Parathyroid adenoma (tissue), 2 donors: ENCODE data around the gene HDC.

Experiments
- H2AFZ ChIP-seq: fragments of 300-600 bp; sonication (generic); one replicate; pipeline ENCODE4 v1.7.0; 2017; ENCODE audit warnings: antibody characterized with exemption, mild to moderate bottlenecking
- H3K27ac ChIP-seq: fragments of 300-600 bp; sonication (generic); one replicate; pipeline ENCODE4 v1.7.0; 2017
- H3K27me3 ChIP-seq: fragments of 300-600 bp; sonication (generic); one replicate; pipeline ENCODE4 v1.7.0; 2017; ENCODE audit warnings: low read length; ENCODE audit not compliant: control insufficient read depth, insufficient read depth
- H3K36me3 ChIP-seq: fragments of 300-600 bp; sonication (generic); one replicate; pipeline ENCODE4 v1.7.0; 2017; ENCODE audit warnings: low read length; ENCODE audit not compliant: control insufficient read depth, insufficient read depth
- H3K4me1 ChIP-seq: fragments of 300-600 bp; sonication (generic); one replicate; pipeline ENCODE4 v1.7.0; 2017; ENCODE audit warnings: control low read depth
- H3K4me2 ChIP-seq: fragments of 300-600 bp; sonication (generic); one replicate; pipeline ENCODE4 v1.7.0; 2017; ENCODE audit warnings: low read length
- H3K4me3 ChIP-seq: fragments of 300-600 bp; sonication (generic); one replicate; pipeline ENCODE4 v1.7.0; 2017; ENCODE audit warnings: low read depth, low read length
- H3K79me2 ChIP-seq: fragments of 300-600 bp; sonication (generic); one replicate; pipeline ENCODE4 v1.7.0; 2017; ENCODE audit warnings: control low read depth
- H3K9ac ChIP-seq: fragments of 300-600 bp; sonication (generic); one replicate; pipeline ENCODE4 v1.7.0; 2017; ENCODE audit warnings: mild to moderate bottlenecking
- H3K9me3 ChIP-seq: fragments of 300-600 bp; sonication (generic); one replicate; pipeline ENCODE4 v1.7.0; 2017; ENCODE audit warnings: low read length; ENCODE audit not compliant: control insufficient read depth
- TF ChIP-seq, protein P1 (sequence below): fragments of 300-600 bp; sonication (generic); IDR thresholded peaks from one replicate; pipeline ENCODE4 v1.7.0; 2017; ENCODE audit warnings: antibody characterized with exemption, mild to moderate bottlenecking
- donor health status: primary hyperparathyroidism.

The HDC gene

DNA sequence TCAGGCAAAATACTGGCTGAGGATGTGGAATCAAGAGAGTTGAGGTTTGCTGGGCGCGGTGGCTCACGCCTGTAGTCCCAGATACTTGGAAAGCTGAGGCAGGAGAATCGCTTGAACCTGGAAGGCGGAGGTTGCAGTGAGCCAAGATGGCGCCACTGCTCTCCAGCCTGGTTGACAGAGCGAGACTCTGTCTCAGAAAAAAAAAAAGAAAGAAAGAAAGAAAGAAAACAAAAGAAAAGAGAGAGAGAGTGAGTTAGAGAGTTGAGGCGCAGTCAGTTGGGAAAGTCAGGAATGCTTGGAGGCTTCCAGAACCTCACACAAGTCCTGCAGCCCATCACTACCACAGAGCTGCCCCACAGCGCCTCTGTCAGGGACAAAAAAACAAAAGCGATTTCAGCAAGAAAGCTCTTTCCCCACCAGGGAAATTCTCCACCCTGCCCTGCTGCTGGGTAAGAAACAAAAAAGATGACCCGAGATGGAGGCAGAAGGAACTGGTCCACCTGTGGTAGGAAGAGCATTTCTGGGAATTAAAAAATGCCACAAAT, 13.8 kb downstream of the HDC start:
- no peaks in the 10 kb centered on the region for H3K9me3 ChIP-seq
- H3K4me1 ChIP-seq, result no peaks in the 10 kb centered on the region
- H3K36me3 ChIP-seq, result no peaks in the 10 kb centered on the region
- H3K4me2 ChIP-seq, result no peak overlapping the region
- no peak overlapping the region for H3K4me3 ChIP-seq
- no peak overlapping the region for H3K9ac ChIP-seq
- TF ChIP-seq, protein P1, sequence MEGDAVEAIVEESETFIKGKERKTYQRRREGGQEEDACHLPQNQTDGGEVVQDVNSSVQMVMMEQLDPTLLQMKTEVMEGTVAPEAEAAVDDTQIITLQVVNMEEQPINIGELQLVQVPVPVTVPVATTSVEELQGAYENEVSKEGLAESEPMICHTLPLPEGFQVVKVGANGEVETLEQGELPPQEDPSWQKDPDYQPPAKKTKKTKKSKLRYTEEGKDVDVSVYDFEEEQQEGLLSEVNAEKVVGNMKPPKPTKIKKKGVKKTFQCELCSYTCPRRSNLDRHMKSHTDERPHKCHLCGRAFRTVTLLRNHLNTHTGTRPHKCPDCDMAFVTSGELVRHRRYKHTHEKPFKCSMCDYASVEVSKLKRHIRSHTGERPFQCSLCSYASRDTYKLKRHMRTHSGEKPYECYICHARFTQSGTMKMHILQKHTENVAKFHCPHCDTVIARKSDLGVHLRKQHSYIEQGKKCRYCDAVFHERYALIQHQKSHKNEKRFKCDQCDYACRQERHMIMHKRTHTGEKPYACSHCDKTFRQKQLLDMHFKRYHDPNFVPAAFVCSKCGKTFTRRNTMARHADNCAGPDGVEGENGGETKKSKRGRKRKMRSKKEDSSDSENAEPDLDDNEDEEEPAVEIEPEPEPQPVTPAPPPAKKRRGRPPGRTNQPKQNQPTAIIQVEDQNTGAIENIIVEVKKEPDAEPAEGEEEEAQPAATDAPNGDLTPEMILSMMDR, result no peak
- no peaks in the 10 kb centered on the region for H3K27me3 ChIP-seq
- H3K79me2 ChIP-seq, result no peaks in the 10 kb centered on the region
- H2AFZ ChIP-seq, result no peak overlapping the region
- H3K27ac ChIP-seq, result no peak overlapping the region

DNA sequence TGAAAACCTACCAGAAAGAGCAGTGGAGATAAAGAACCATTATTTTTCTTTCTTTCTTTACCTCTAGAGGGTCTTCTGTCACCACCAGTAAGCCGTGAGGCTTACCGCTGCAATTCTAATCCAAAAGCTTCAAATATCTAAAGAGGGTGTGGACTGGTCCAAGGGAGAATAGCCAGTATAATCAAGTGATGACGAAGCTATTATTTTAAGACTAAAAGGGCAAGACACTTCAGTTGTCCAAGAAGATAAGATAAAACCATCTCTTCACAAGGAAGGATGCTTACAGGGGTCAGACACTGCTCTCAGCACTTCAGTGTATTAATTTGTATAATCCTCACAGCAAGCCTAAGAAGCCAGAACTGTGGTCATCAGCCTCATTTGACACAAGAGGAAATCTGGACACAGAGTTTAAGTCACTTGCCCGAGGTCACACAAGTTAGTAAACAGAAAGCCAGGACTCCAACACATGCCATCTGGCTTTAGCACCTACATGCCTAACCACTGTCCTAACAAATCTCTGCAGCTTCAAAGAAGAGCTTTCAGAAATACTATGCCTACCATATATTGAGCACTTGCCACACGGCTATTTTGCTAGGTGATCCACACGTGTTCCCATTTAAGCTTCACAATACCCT, 14.6 kb downstream of the HDC start:
- Histone ChIP-seq H3K27me3 (no peaks in the 10 kb centered on the region), H3K27ac (no peak overlapping the region), H3K9me3 (no peaks in the 10 kb centered on the region), H3K9ac (no peak overlapping the region), H3K4me2 (no peak overlapping the region), H3K4me3 (no peak overlapping the region), H3K36me3 (no peaks in the 10 kb centered on the region), H3K4me1 (no peaks in the 10 kb centered on the region), H2AFZ (no peak overlapping the region), H3K79me2 (no peaks in the 10 kb centered on the region)
- TF ChIP-seq, protein P1, result no peak

DNA sequence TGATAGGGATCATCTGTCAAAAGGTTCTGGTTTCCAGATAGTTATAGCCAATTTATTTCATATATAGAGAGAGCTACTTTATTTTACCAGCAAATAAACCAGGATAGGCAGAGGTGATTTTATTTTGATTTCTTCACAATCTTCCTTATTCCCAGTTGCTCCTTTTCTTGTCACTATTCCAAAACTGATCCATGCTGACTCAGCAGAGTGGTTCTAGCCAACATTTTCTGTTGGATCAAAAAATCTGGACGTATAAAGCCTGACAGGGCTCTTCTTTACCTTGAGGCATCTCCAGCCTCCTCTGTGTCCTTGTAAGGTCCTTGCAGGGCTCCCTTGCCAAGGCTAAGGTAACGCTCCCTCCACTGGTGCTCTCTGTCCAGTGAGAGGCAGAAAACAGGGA, 15.8 kb downstream of the HDC start:
- H3K9me3 ChIP-seq, result no peaks in the 10 kb centered on the region

DNA sequence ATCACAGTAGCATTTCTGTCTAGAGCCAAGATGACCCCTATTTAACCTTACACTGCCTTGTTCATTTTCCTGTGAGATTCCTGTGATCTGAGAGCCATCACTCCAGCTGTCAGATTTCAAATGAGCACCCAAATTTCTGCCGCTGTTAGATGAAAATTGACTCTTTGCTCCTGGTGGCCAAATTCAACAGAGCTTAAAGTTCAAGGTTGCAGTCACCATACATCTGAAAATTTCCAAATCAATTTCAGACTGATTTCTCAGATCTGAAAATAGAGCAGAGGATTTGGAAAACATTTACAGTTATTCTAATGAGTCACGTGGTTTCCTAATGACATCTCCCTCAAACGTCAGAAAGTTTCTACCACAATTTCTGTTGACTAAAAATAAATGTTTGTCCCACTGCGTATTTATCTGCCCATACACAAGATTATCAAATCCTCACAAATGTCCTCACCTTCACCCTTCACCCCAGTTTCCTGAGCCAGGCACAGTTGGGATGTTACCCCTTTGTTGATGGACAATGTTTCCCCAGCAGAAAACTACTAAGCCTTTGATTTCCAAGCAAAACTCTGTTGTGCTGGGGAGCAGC, 16.4 kb downstream of the HDC start:
- Histone ChIP-seq H3K4me1 (no peaks in the 10 kb centered on the region), H3K79me2 (no peaks in the 10 kb centered on the region), H2AFZ (no peak overlapping the region), H3K36me3 (no peaks in the 10 kb centered on the region), H3K27me3 (no peaks in the 10 kb centered on the region), H3K27ac (no peak overlapping the region), H3K4me3 (no peak overlapping the region), H3K4me2 (no peak overlapping the region), H3K9me3 (no peaks in the 10 kb centered on the region), H3K9ac (no peak overlapping the region)
- TF ChIP-seq, protein P1, result no peak

More for the DNA sequence above, 15.8 kb downstream of the HDC start:
- no peak overlapping the region for H2AFZ ChIP-seq
- no peaks in the 10 kb centered on the region for H3K79me2 ChIP-seq
- no peaks in the 10 kb centered on the region for H3K36me3 ChIP-seq
- H3K9ac ChIP-seq, result no peak overlapping the region
- H3K27me3 ChIP-seq, result no peaks in the 10 kb centered on the region
- TF ChIP-seq, protein P1, result no peak
- no peak overlapping the region for H3K4me2 ChIP-seq
- no peak overlapping the region for H3K4me3 ChIP-seq
- no peak overlapping the region for H3K27ac ChIP-seq
- no peaks in the 10 kb centered on the region for H3K4me1 ChIP-seq
